SK-N-SH (cell line): ENCODE measurements around the gene NAA38. TPM values are rescaled to one million over a fixed set of nuclear protein-coding genes. Genes with fewer than 3 reads are reported as not detected.

Experiments used
- CTCF ChIA-PET: fragments of 300-600, 350-600 bp; formaldehyde crosslinking; extraction: SDS; loops from one replicate; lab custom pipeline; 2021; lab: Yijun Ruan, JAX
- POLR2A ChIA-PET: fragments of 350-600 bp; sonication (Branson Sonifier 250); formaldehyde crosslinking; extraction: SDS; loops from one replicate; lab custom pipeline; 2020; ENCODE audit warnings: antibody characterized with exemption, inconsistent platforms; lab: Yijun Ruan, JAX
- DNase-seq: peaks from one replicate; pipeline ENCODE4 v3.0.0; 2012
- H2AFZ ChIP-seq: fragments of 200-600 bp; sonication (generic); 2 replicates; pipeline ENCODE4 v1.8.1; 2016; ENCODE audit warnings: antibody characterized with exemption, mild to moderate bottlenecking, low read depth
- H3F3A ChIP-seq: fragments of 200-600 bp; sonication (generic); replicated peaks from 2 replicates; pipeline ENCODE3; 2016; ENCODE audit warnings: antibody characterized with exemption, mild to moderate bottlenecking; ENCODE audit not compliant: insufficient read depth
- H3K27ac ChIP-seq, 2 experiments: fragments of 200-500 bp in 1 of 2; fragments of 200-600 bp in 1 of 2; sonication (Bioruptor generic) in 1 of 2; sonication (generic), shearing (Covaris generic) in 1 of 2; 2 replicates each; pipeline versions ENCODE4 v1.5.1 to v1.6.1; 2014 to 2016; ENCODE audit warnings: low read depth in 2 of 2, inconsistent platforms in 1 of 2, low read length in 1 of 2, mild to moderate bottlenecking in 1 of 2, mixed read lengths in 1 of 2
- H3K27me3 ChIP-seq: fragments of 200-600 bp; sonication (generic), shearing (Covaris generic); 2 replicates; pipeline ENCODE4 v1.6.1; 2016; ENCODE audit warnings: mixed run types; ENCODE audit not compliant: insufficient read depth
- H3K36me3 ChIP-seq, 2 experiments: fragments of 200-500 bp in 1 of 2; fragments of 200-600 bp in 1 of 2; sonication (Bioruptor generic) in 1 of 2; sonication (generic) in 1 of 2; replicated peaks in 1 of 2; 2 replicates each; pipeline versions ENCODE3 to v1.5.1; 2014 to 2016; ENCODE audit warnings: low read length in 1 of 2, mild to moderate bottlenecking in 1 of 2; ENCODE audit not compliant: insufficient read depth in 2 of 2, control insufficient read depth in 1 of 2
- H3K4me1 ChIP-seq, 2 experiments: fragments of 200-500 bp in 1 of 2; fragments of 200-600 bp in 1 of 2; sonication (Bioruptor generic) in 1 of 2; sonication (generic), shearing (Covaris generic) in 1 of 2; 2 replicates each; pipeline versions ENCODE4 v1.5.1 to v1.6.1; 2014 to 2016; ENCODE audit warnings: low read depth in 1 of 2, low read length in 1 of 2, mixed run types in 1 of 2; ENCODE audit not compliant: insufficient read depth in 2 of 2, control insufficient read depth in 1 of 2
- H3K4me2 ChIP-seq: fragments of 200-600 bp; sonication (generic), shearing (Covaris generic); 2 replicates; pipeline ENCODE4 v1.6.1; 2017; ENCODE audit warnings: mixed run types
- H3K4me3 ChIP-seq, 2 experiments: fragments of 200-500 bp in 1 of 2; fragments of 200-600 bp in 1 of 2; sonication (Bioruptor generic) in 1 of 2; sonication (generic), shearing (Covaris generic) in 1 of 2; 2 replicates each; pipeline versions ENCODE4 v1.5.1 to v1.8.1; 2014 to 2016; ENCODE audit warnings: low read depth in 2 of 2, inconsistent platforms in 1 of 2, low read length in 1 of 2, mild to moderate bottlenecking in 1 of 2, mixed read lengths in 1 of 2, moderate library complexity in 1 of 2
- H3K79me2 ChIP-seq: fragments of 200-600 bp; sonication (generic); 2 replicates; pipeline ENCODE4 v1.8.1; 2017; ENCODE audit warnings: mild to moderate bottlenecking; ENCODE audit not compliant: insufficient read depth
- H3K9ac ChIP-seq: fragments of 200-600 bp; sonication (generic); 2 replicates; pipeline ENCODE4 v1.6.1; 2017; ENCODE audit warnings: mixed run types
- H3K9me2 ChIP-seq: fragments of 200-600 bp; sonication (generic); 2 replicates; pipeline ENCODE4 v1.6.1; 2017; ENCODE audit warnings: mixed run types
- H3K9me3 ChIP-seq: fragments of 200-600 bp; sonication (generic); 2 replicates; pipeline ENCODE4 v1.6.1; 2017; ENCODE audit warnings: mixed run types, mild to moderate bottlenecking, moderate library complexity
- H4K20me1 ChIP-seq: fragments of 200-600 bp; sonication (generic); 2 replicates; pipeline ENCODE4 v1.6.1; 2017; ENCODE audit warnings: mild to moderate bottlenecking, mixed run types; ENCODE audit not compliant: insufficient read depth
- CHD2 ChIP-seq: fragments of 150-350 bp; IDR thresholded peaks from 2 replicates; pipeline ENCODE4 v1.6.1; 2018; ENCODE audit warnings: low read length; ENCODE audit not compliant: partially characterized antibody
- EP300 ChIP-seq, 2 experiments: IDR thresholded peaks; 2 replicates each; pipeline versions ENCODE4 v1.4.0 to v1.6.1; 2012; ENCODE audit warnings: borderline replicate concordance in 1 of 2, low read depth in 1 of 2, low read length in 1 of 2
- FOXM1 ChIP-seq: IDR thresholded peaks from 2 replicates; pipeline ENCODE4 v1.4.0; 2012; ENCODE audit warnings: low read depth, mild to moderate bottlenecking
- GATA2 ChIP-seq: sonication (generic); formaldehyde crosslinking; IDR thresholded peaks from 2 replicates; pipeline ENCODE4 v1.5.0; 2020; ENCODE audit warnings: mild to moderate bottlenecking, missing genetic modification reagents
- MEF2A ChIP-seq: IDR thresholded peaks from 2 replicates; pipeline ENCODE4 v1.4.0; 2012; ENCODE audit warnings: low read depth, borderline replicate concordance
- NFIC ChIP-seq: IDR thresholded peaks from 2 replicates; pipeline ENCODE4 v1.4.0; 2012; ENCODE audit warnings: borderline replicate concordance
- RFX5 ChIP-seq: IDR thresholded peaks from 2 replicates; pipeline ENCODE4 v1.6.1; 2012; ENCODE audit warnings: mild to moderate bottlenecking, improper control_type of control experiment, low read length
- RXRA ChIP-seq: IDR thresholded peaks from 2 replicates; pipeline ENCODE4 v1.4.0; 2012; ENCODE audit warnings: low read depth, mild to moderate bottlenecking, borderline replicate concordance
- SMC3 ChIP-seq: IDR thresholded peaks from 2 replicates; pipeline ENCODE4 v1.6.1; 2012; ENCODE audit warnings: low read depth, low read length, improper control_type of control experiment
- TEAD4 ChIP-seq: IDR thresholded peaks from 2 replicates; pipeline ENCODE4 v1.4.0; 2012; ENCODE audit warnings: mild to moderate bottlenecking, borderline replicate concordance; ENCODE audit not compliant: insufficient read depth
- WGBS: methylation state at CpG from one replicate; pipeline ENCODE4 v1.1.6; 2017; ENCODE audit warnings: low lambda C conversion rate; 5-methylcytosine and 5-hydroxymethylcytosine counted together
- polyA plus RNA-seq, 3 experiments: library from polyadenylated mRNA; depleted of rRNA; stranded (reverse); fragments of >200 nt; gene quantifications; 2 replicates each; pipeline ENCODE4 v1.2.3, GENCODE V29; 2012
- TF ChIP-seq, protein P1 (sequence below): IDR thresholded peaks from 2 replicates; pipeline ENCODE4 v1.4.0; 2012; ENCODE audit warnings: low read depth
- TF ChIP-seq, protein P2 (sequence below): IDR thresholded peaks from 2 replicates; pipeline ENCODE4 v1.4.0; 2012; ENCODE audit warnings: low read depth, borderline replicate concordance
- TF ChIP-seq, protein P3 (sequence below): fragments of 150-350 bp; IDR thresholded peaks from 2 replicates; pipeline ENCODE4 v1.6.1; 2016; ENCODE audit warnings: mild to moderate bottlenecking, low read depth, low read length
- TF ChIP-seq, protein P4 (sequence below): IDR thresholded peaks from 2 replicates; pipeline ENCODE4 v1.6.1; 2012; ENCODE audit warnings: mild to moderate bottlenecking, low read depth, low read length, moderate library complexity
- TF ChIP-seq, protein P5 (sequence below): fragments of 200-600 bp; sonication (generic); IDR thresholded peaks from 2 replicates; pipeline ENCODE4 v1.6.1; 2017; ENCODE audit warnings: antibody characterized with exemption, mild to moderate bottlenecking, moderate library complexity

NAA38 gene
- polyA plus RNA-seq, 1 of the 3 experiments (the other 2 are of a cell fraction): 202 TPM

DNA sequence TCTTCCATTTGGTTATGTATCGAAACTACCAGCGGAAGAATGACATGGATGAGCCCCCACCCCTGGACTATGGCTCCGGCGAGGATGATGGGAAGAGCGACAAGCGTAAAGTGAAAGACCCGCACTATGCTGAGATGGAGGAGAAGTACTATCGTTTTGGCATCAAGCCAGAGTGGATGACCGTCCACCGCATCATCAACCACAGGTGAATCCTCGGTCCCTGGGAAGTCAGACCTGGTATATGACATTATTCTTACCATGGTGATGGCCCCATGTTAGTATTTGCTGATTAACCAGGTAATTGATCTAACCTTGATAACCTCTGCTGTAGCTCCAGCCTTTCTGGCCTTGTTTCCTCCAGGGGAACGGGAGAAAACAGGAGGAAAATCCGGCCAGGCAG lies 39.7 kb upstream of the NAA38 start:
- ChIA-PET CTCF (interaction anchor here (0.6 to 9.4 kb wide), 26 partner anchors 8 to 164 kb away, joined by 3 to 143 read pairs (median 6); partner anchors contain the start of genes CHD3 and GUCY2D), POLR2A (no interaction called here)
- no peaks in the 10 kb centered on the region for H3F3A ChIP-seq
- TF ChIP-seq, protein P1, sequence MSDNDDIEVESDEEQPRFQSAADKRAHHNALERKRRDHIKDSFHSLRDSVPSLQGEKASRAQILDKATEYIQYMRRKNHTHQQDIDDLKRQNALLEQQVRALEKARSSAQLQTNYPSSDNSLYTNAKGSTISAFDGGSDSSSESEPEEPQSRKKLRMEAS: no peak
- TF ChIP-seq, protein P2, sequence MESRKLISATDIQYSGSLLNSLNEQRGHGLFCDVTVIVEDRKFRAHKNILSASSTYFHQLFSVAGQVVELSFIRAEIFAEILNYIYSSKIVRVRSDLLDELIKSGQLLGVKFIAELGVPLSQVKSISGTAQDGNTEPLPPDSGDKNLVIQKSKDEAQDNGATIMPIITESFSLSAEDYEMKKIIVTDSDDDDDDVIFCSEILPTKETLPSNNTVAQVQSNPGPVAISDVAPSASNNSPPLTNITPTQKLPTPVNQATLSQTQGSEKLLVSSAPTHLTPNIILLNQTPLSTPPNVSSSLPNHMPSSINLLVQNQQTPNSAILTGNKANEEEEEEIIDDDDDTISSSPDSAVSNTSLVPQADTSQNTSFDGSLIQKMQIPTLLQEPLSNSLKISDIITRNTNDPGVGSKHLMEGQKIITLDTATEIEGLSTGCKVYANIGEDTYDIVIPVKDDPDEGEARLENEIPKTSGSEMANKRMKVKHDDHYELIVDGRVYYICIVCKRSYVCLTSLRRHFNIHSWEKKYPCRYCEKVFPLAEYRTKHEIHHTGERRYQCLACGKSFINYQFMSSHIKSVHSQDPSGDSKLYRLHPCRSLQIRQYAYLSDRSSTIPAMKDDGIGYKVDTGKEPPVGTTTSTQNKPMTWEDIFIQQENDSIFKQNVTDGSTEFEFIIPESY: no peak
- TF ChIP-seq GATA2 (no peak), RFX5 (no peak), CHD2 (no peak), MEF2A (no peak), EP300 (IDR thresholded peaks at IDR 0.05; ENCODE audit: borderline replicate concordance in 1 of 2, low read depth in 1 of 2, low read length in 1 of 2) (no peak), TEAD4 (no peak)
- H4K20me1 ChIP-seq: no peaks in the 10 kb centered on the region
- no peaks in the 10 kb centered on the region for H3K9me2 ChIP-seq
- H3K27me3 ChIP-seq: no peaks in the 10 kb centered on the region
- H3K79me2 ChIP-seq: no peaks in the 10 kb centered on the region
- H3K27ac ChIP-seq: peak overlapping the region; percentile 8 to 9; a peak in 1 of 4 replicates
- DNase-seq: no peak
- no peak overlapping the region for H3K4me3 ChIP-seq
- H3K4me2 ChIP-seq: no peak overlapping the region
- H3K9me3 ChIP-seq: no peaks in the 10 kb centered on the region
- H2AFZ ChIP-seq: no peak overlapping the region
- no peaks in the 10 kb centered on the region for H3K4me1 ChIP-seq
- peaks cover 75 to 87% of the 10 kb centered on the region in 2 experiments for H3K36me3 ChIP-seq
- WGBS: 84% methylated on average over 13 of the region's 13 CpGs
- no peak overlapping the region for H3K9ac ChIP-seq

DNA sequence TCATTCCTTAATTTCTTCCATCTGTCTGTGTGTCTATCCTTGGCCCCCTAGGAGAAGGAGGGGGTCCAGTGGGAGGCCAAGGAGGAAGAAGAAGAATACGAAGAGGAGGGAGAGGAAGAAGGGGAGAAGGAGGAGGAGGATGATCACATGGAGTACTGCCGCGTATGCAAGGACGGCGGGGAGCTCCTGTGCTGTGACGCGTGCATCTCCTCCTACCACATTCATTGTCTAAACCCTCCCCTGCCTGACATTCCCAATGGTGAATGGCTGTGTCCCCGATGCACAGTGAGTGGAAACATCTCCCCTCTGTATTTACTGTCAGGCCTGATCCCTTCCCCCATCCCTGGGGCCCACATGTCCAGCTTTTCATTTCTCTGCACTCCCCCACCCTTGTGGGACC lies 37.5 kb upstream of the NAA38 start:
- H2AFZ ChIP-seq: no peak overlapping the region
- no peaks in the 10 kb centered on the region for H3F3A ChIP-seq
- no peak overlapping the region for H3K27ac ChIP-seq
- H4K20me1 ChIP-seq: no peaks in the 10 kb centered on the region; the same call in 1 of the 2 replicates
- H3K4me1 ChIP-seq: peaks cover under 1 to 3% of the 10 kb centered on the region in 2 experiments; a peak in 3 of 4 replicates
- ChIA-PET CTCF (interaction anchor here (0.8 to 9.4 kb wide), 2 partner anchors 12 to 32 kb away, joined by 3 to 143 read pairs; no protein-coding TSS in a partner anchor), POLR2A (no interaction called here)
- H3K9ac ChIP-seq: no peak overlapping the region
- no peaks in the 10 kb centered on the region for H3K9me2 ChIP-seq
- 93% methylated on average over 8 of the region's 8 CpGs for WGBS
- peaks cover 71 to 86% of the 10 kb centered on the region in 2 experiments for H3K36me3 ChIP-seq
- H3K4me2 ChIP-seq: no peak overlapping the region
- H3K4me3 ChIP-seq: no peak overlapping the region
- no peaks in the 10 kb centered on the region for H3K27me3 ChIP-seq
- no peak for DNase-seq
- H3K9me3 ChIP-seq: no peaks in the 10 kb centered on the region
- peaks cover 6% of the 10 kb centered on the region for H3K79me2 ChIP-seq
- TF ChIP-seq FOXM1 (no peak), RXRA (no peak), CHD2 (no peak), NFIC (no peak), SMC3 (no peak), RFX5 (no peak)
- TF ChIP-seq, protein P3, sequence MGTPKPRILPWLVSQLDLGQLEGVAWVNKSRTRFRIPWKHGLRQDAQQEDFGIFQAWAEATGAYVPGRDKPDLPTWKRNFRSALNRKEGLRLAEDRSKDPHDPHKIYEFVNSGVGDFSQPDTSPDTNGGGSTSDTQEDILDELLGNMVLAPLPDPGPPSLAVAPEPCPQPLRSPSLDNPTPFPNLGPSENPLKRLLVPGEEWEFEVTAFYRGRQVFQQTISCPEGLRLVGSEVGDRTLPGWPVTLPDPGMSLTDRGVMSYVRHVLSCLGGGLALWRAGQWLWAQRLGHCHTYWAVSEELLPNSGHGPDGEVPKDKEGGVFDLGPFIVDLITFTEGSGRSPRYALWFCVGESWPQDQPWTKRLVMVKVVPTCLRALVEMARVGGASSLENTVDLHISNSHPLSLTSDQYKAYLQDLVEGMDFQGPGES: no peak
- TF ChIP-seq, protein P4, sequence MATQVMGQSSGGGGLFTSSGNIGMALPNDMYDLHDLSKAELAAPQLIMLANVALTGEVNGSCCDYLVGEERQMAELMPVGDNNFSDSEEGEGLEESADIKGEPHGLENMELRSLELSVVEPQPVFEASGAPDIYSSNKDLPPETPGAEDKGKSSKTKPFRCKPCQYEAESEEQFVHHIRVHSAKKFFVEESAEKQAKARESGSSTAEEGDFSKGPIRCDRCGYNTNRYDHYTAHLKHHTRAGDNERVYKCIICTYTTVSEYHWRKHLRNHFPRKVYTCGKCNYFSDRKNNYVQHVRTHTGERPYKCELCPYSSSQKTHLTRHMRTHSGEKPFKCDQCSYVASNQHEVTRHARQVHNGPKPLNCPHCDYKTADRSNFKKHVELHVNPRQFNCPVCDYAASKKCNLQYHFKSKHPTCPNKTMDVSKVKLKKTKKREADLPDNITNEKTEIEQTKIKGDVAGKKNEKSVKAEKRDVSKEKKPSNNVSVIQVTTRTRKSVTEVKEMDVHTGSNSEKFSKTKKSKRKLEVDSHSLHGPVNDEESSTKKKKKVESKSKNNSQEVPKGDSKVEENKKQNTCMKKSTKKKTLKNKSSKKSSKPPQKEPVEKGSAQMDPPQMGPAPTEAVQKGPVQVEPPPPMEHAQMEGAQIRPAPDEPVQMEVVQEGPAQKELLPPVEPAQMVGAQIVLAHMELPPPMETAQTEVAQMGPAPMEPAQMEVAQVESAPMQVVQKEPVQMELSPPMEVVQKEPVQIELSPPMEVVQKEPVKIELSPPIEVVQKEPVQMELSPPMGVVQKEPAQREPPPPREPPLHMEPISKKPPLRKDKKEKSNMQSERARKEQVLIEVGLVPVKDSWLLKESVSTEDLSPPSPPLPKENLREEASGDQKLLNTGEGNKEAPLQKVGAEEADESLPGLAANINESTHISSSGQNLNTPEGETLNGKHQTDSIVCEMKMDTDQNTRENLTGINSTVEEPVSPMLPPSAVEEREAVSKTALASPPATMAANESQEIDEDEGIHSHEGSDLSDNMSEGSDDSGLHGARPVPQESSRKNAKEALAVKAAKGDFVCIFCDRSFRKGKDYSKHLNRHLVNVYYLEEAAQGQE: no peak
- TF ChIP-seq, protein P5, sequence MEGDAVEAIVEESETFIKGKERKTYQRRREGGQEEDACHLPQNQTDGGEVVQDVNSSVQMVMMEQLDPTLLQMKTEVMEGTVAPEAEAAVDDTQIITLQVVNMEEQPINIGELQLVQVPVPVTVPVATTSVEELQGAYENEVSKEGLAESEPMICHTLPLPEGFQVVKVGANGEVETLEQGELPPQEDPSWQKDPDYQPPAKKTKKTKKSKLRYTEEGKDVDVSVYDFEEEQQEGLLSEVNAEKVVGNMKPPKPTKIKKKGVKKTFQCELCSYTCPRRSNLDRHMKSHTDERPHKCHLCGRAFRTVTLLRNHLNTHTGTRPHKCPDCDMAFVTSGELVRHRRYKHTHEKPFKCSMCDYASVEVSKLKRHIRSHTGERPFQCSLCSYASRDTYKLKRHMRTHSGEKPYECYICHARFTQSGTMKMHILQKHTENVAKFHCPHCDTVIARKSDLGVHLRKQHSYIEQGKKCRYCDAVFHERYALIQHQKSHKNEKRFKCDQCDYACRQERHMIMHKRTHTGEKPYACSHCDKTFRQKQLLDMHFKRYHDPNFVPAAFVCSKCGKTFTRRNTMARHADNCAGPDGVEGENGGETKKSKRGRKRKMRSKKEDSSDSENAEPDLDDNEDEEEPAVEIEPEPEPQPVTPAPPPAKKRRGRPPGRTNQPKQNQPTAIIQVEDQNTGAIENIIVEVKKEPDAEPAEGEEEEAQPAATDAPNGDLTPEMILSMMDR: no peak
- TF ChIP-seq, protein P2: no peak
